ENCODE results near the gene KCNN4. TPM values are rescaled to one million over a fixed set of nuclear protein-coding genes. Genes with fewer than 3 reads are reported as not detected.
"Not testable (repeated sequence)": the region's sequence is repeated elsewhere in the genome, so short reads cannot be mapped to it uniquely, and the experiment has no call there.

KCNN4 gene
- 14.8 TPM for total RNA-seq

DNA sequence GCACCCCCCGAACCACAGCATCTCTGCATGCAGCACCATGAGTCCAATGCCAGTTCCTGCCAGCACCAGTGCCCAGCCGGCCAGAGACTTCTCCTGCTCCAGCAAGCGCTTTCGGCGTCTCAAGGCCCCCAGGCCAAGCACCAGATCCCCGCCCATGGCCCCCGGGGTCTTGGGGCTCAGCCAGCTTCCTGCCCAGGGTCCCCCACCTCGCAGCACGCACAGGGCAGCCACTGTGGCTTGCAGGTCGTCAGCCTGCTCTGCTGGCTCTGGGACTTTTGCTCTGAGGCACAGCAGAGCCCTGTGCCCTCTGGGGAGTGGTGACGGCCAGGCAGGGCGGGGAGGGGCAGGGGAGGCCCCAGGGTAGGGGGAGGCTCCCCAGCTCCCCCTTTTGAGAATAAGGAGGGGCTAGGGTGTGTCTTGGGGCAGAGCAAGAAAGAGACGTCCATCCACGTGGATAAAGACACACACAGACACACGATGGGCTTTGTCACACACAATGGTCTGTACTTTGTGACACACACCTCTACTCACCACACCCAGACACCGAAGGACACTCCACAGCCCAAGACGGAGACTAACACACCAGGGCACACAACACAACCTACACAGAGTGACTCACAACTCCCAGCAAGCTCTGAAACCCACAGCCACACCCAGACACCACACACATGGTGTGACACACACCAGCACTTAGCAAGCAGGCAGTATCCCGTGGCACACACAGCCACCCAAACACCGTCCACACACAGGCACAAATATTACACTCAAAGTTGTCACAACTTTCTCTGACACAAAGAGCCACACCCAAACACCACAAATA lies at the start of gene KCNN4:
Gene KCNN4, minus strand, starts transcription at position 268 of the 820 bp plus-strand sequence. Its CDS starts 112 bp downstream, at position 156.
- DNase-seq, result no peak

DNA sequence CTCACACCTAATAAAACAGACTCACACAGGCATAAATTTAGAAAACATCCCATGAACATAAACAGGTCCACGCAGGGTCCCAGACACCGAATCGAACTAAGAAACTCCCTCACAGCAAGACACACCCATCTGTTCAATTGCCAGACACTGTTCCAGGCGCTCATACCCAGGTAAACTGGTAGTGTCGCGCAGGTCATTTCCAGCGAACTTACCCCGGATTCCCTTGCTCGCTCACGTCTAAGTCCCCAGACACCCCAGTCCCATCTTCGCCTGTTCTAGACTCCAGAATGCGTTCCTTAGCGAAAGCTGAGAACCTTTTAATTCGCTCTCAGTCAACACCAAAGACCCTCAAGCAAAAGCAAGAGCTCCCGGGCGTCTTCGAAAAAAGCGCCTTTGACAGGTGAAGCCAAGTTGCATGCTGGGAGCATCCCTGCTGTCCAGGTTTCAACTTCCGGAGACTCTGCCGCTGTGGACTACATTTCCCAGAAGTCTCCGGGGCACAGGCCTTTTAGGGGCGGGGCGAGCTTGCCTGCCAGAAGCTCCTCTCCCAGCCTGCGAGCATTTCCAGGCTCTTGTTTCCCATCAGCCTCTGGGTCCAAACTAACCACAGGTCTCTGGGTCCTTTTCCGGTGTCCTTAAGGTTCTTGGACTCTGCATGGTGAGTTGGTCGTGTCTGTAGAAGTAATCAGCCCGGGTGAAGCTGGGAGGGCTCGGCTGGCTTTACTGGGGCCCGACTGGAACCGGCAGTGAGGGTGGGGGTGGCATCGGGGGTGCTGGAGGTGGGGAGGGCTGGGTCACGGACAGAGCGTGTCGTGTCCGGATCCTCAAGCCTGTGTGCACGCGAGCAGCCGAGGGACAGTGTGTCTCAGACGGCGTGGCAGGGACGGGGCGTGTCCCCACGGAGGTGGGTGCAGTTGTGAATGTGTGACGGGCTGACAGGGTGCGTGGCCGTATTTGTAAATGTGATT lies 46.3 kb upstream of the KCNN4 start, which contains the start of gene ZNF283:
Gene ZNF283, plus strand, starts transcription at position 535 of the 968 bp plus-strand sequence. CDS start 6,184 bp downstream, outside the sequence.
- DNase-seq, result peak; percentile 96

DNA sequence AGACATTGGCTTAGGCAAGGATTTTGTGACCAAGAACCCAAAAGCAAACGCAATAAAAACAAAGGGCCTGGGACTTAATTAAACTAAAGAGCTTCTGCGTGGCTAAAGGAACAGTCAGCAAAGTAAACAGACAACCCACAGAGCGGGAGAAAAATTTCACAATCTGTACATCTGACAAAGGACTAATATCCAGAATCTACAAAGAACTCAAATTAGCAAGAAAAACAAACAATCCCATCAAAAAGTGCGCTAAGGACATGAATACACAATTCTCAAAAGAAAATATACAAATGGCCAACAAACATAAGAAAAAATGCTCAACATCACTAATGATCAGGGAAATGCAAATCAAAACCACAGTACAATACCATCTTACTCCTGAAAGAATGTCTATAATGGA lies 43.8 kb upstream of the KCNN4 start:
- not testable (repeated sequence) for DNase-seq

DNA sequence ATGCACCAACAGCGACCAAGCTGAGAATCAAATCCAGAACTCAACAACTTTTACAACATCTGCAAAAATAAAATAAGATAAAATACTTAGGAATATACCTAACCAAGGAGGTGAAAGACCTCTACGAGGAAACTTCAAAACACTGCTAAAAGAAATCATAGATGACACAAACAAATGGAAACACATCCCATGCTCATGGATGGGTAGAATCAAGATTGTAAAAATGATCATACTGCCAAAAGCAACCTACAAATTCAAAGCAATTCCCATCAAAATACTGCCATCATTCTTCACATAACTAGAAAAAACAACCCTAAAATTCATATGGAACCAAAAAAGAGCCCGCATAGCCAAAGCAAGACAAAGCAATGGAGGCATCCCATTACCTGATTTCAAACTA lies 43.1 kb upstream of the KCNN4 start:
- DNase-seq, result not testable (repeated sequence)

DNA sequence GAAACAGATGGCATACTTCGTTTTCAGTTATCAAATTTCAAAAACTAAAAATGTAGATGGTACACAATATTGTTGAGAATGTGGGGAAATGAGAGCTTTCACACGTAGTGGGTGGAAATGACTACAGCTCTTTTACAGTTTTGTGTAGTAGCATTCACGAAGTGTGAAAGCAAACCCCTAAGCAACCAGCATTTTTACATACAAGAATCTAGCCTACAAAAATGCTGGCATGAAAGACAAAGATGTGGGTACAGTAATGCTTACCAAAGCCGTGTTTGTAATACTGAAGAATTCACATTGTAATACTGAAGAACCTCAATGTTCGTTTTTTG lies 40.1 kb upstream of the KCNN4 start:
- DNase-seq, result no peak

DNA sequence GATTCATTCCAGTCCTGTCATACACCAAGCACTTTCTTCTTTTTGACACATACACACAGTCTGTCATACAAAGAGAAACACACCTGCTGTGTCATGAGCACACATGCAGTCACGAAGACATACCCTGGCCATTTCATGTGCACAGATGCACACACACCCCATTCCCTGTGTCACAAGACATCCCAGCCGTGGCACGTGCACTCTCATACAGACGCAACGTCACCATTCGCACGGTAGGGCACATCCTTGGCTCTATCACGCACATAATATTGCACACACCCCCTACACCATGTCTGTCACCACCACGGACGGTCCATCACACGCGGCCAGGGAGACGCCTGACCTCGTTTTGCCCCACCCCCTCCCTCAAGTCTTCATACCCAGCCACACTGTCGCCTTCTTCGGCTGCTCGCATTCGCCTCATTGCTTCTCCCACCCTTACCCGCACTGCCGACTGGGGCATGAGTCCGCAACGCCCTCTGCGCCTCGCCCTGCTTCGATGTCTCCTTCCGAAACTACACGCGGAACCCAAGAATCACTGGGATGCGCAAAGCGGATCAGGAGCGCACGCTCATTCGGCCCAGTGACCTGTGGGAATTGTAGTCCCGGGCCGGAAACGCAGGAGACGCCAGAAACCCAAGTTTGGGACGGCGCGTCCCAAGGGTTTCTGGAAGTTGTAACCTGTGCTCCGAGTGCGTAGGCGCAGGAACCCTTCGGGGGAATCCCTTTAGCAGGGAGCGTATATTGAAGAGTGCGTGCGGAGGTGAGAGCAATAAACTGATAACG lies 39.5 kb upstream of the KCNN4 start:
- peak; percentile 39 for DNase-seq

DNA sequence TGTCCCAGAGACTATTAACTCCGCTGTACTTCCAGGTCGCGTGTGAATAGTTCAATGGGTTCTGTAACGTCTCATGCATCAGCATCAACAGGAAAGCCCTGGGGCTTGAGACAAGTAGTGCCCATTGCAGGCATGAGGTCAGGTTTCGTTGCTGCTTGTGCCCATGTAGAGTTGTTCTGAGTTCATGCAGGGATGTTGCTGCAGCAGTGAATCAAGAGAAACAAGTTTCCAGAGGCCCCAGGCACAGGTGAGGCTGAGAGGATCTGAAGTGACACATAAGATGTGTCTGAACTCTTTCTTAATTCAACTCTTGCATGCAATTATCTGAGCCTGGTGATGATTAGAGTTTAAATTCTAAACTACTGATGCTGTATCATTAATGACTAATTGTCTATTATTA lies 37.7 kb upstream of the KCNN4 start:
- DNase-seq, result no peak

- DNase-seq, result not testable (repeated sequence)
Observed at GRCh38 chr19:43817454-43817853, 36.7 kb upstream of the KCNN4 start.

DNA sequence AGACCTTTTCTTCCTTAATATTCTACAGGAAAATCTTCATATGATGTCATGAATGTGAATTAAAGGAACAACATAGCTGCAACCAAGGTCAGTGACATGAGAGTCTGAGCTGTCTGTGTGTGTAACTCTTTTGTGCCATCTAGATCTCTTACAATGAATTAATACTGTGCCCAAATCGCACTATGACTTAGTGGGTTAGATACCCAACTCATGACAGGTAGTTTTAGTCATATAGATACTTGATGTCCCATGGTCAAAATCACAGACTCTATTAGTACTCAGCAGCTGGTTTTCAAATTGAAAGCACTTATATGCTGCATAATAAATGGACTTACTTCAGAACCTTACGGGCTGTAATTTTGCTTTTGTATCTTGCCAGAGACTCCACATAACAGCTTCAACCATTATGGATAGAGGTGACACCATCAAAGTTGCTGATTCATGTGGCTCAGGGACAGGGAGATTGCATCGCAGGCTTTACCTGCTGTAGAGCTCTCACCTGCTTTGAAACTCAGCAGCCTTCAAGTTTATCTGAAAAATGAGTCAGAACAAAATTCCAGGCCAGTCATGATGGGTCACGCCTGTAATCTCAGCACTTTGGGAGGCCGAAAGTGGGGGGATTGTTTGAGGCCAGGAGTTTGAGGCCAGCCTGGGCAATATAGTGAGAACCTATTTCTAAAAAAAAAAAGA lies 34.0 kb upstream of the KCNN4 start:
- DNase-seq, result no peak

GRCh38 chr19:43812688-43813087 lies 31.9 kb upstream of the KCNN4 start:
- DNase-seq, result no peak

- DNase-seq, result no peak
Observed at GRCh38 chr19:43812259-43812658, 31.5 kb upstream of the KCNN4 start.

- no peak for DNase-seq
Observed at GRCh38 chr19:43811837-43812236, 31.1 kb upstream of the KCNN4 start.

GRCh38 chr19:43809762-43810696 lies 29.3 kb upstream of the KCNN4 start:
- DNase-seq, result peak; percentile 54

GRCh38 chr19:43807651-43808050 lies 26.9 kb upstream of the KCNN4 start:
- DNase-seq, result no peak

DNA sequence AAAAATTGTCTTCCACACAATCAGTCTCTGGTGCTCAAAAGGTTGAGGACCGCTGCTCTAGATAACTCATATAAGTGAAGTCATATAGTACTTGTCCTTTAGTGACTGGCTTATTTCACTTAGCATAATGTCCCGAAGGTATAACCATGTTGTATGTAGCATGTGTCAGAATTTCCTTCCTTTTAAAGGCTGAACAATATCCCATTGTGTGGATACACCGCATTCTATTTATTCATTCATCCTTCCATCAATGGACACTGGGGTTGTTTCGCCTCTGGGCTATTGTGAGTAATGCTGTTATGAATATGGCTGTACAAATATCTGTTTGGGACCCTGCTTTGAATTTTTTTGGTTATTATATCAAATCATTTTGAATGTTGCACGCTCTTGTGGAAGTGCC lies 26.1 kb upstream of the KCNN4 start:
- no peak for DNase-seq

- not testable (repeated sequence) for DNase-seq
Observed at GRCh38 chr19:43806401-43806800, 25.6 kb upstream of the KCNN4 start.

GRCh38 chr19:43804432-43804831 lies 23.7 kb upstream of the KCNN4 start:
- DNase-seq, result no peak

DNA sequence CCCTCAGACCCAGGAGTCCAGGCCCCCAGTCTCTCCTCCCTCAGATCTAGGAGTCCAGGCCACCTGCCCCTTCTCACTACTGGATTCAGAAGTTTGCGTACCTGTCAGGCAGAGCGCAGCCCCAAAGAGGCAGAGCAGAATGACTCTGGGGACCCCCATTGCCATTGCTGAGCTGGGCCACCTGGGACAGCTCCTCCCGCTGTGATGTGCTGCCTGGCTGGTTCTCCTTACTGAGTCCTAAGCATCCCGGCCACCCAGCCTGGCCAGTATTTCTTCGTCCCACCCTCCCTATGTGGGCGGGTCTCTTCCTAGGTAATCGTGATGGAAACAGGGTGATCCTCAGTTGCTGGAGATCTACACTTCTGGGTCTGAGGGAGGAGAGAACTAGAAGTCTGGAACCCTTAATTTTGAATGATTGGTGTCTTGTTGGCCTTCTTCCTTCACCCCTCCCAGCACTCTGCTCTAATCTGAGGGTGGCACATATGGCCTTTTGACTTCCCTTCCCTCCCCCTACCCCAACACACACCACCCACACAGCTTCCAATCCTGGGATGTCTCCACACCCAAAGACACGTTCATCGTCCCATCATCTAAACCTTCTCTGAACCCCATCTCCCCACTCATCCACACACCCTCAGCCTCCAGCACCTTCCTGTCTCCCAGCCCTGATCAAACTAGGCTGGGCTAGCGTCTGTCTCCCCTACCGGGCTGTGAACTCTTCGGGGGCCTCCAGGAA lies 21.6 kb upstream of the KCNN4 start, which contains the start of gene LYPD5:
Gene LYPD5, minus strand, starts transcription at position 232 of the 736 bp plus-strand sequence. Its CDS starts 67 bp downstream, at position 165.
- no peak for DNase-seq

DNA sequence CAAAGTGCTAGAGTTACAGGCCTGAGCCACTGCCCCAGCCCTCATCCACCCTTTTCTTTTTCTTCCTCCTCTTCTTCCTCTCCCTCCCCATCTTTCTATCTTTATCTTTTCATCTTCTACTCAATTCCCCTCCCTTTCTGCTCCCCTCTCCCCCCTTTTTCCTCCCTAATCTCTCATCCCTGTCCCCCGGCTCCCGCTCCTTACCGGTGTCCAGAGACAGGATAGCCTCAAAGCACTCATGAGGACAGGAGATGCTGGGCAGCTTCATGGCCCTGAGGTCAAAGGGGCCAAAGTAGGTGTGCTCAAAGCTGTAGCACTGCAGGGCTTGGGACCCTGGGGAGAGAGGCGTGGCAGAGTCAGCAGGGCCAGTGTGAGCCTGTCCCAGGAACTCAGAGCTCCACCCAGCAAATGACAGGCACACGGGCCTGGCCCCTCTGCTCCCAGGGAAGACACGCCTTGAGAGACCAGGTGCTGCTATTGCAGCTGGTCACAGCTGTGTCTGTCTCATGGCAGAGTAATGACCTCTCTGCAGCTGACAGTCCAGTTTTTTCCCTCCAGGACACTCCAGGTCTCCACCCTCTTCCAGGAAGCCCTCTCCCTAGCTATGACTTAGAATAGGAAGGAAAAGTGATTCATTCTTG lies 18.8 kb upstream of the KCNN4 start:
- DNase-seq, result peak; percentile 35

Data from tongue (tissue), 2 donors.